GM19468 (cell line): ENCODE results near the gene LRRC45.
"Not testable (repeated sequence)": the region's sequence is repeated elsewhere in the genome, so short reads cannot be mapped to it uniquely, and the experiment has no call there.

Source experiments
- ATAC-seq: cut with Tn5 transposase; IDR thresholded peaks from one replicate; pipeline ENCODE4 v1.9.1; 2021; ENCODE audit warnings: mild to moderate bottlenecking, moderate library complexity, moderate number of reproducible peaks; ENCODE audit not compliant: unreplicated experiment; ENCODE audit errors: extremely low read depth

Gene LRRC45

GRCh38 chr17:82022981-82023446 is at the start of gene LRRC45:
Gene LRRC45, plus strand, starts transcription at chr17:82023305. Its CDS starts 339 bp downstream, at chr17:82023644.
- peak; percentile 84 for ATAC-seq

DNA sequence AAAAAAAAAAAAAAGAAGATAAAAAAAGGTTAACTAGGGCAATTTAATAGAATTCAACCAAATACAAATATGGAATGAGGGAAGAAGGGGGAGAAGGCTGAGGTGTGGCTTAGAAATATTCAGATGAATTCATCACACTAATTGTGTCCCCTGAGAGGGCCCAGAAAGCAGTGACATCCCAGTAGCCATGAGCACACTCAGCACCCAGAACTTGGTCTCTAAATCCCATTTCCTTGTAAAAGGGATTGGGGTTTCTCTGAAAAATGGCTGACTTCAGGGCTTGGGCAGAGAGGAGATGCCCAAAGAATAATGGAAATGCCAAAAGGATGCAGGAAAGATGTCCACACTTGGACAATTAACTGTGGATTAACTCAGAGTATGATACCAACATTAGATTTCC is 49.7 kb upstream of the LRRC45 start:
- ATAC-seq: no peak

DNA sequence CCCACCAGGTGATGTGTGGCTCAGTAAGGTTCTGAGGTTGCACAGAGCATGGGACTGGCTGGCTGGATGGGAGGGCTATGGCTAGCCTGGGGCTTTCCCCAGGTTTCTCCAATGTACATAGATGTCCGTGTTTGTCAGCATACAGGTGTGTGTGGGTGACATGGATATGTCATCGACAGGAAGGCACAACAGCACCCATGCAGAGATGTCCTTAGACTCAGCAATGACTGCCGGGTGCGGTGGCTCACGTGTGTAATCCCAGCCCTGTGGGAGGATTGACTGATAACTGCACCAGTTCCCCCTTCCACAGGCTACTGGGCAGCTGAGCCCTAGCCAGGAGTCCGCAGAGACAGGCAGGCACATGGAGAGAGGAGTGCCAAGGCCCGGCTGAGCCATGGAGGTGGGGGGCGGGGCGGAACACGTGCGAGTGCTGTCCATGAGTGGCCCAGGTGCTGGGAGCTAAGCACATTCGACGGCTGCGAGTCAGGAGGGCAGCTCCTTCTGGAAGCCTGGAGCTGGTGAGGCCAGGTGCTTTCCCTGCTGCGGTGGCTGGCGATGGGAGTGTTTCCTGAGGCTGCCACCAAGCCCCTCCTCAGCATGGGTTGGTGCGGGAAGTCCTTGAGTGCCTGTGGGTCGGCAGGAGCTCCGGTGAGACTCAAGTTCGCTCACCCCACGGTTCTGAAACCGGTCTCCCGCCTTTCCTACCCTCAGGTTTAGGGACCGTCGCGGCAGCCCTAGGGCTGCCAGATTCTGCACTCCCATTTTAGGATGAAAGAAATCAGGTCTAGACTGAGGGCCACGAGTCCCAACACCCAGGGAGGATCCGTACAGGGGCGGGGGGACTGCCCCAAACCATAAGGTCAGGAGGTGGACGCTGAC is 46.5 kb upstream of the LRRC45 start:
- no peak for ATAC-seq

DNA sequence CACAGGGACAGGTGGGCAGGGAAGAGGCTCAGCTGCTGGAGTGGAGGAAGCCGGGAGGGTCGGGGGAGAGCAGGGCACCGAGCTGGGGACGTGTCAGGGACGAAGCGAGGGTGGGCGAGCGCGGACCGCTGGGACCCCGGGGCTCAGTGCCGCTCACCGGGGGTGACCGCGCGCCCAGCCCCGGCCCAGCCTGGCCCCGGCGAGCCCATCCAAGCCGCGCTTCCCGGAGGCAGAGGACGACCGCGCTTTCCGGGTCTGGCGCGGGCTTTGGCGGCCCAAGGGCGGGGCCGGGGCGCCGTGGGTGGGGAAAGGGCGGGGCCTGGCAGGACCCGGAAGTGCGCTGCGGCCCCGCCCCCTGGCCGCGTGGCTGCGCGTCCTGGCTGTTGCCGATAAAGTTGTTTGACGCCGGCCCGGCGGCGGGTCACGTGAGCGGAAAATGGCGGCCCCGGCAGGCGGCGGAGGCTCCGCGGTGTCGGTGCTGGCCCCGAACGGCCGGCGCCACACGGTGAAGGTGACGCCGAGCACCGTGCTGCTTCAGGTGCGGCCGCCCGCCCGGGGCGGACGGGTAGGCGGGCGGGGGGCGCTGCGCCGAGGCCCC is 45.8 kb upstream of the LRRC45 start, which contains the start of gene ASPSCR1:
Gene ASPSCR1 (plus strand): TSS at position 419 of the 598 bp plus-strand sequence. CDS start 18 bp downstream, at position 437.
- peak; percentile 67 for ATAC-seq

DNA sequence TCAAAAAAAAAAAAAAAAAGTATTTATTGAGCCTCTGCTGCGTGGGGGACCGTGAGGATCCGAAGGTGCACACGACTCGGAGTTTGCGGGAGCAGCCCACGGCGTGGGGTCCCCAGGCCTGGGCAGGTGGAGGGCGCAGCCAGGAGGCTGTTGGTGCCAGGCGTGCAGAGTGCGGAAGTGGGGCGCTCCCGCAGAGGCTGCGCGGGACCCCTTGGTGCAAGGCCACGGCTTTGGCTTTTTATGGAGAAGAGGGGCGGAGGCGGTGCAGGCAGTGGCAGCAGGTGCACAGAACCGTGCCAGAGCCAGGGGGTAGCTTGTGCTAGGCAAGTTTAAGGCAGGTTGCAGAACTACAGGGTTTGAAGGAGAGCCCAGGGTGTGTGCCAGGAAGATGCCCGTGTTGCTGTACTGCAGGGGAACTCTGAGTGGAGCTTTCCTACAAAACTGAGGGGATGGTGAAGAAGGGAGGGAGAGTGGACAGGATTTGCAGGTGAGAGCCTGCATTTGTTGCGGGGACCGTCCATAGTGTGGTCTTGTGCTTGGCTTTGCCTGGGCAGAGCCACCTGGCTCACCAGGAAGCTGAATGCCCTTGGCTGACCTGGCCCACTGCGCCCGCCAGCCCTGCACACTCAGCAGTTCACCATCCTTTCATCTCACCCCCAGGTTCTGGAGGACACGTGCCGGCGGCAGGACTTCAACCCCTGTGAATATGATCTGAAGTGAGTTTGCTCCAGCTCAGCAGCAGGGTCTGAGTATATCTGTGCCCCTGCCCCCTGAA is 44.4 kb upstream of the LRRC45 start:
- no peak for ATAC-seq

DNA sequence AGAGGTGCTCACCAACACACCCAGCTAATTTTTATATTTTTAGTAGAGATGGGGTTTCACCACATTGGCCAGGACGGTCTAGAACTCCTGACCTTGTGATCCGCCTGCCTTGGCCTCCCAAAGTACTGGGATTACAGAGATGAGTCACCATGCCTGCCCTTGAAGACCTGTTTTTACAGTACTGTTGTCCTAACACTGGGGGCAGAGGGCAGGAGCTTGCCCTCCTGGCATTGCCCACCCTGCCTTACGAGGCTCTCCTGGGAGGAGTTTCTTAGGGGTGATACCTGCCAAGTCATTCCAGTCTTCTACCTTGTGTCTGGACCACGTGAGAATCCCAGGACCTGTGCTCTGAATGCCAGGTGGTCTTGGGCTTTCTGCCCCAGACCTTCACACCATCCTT is 43.0 kb upstream of the LRRC45 start:
- ATAC-seq: no peak

- ATAC-seq: no peak
Measured at GRCh38 chr17:81980707-81981343, 42.3 kb upstream of the LRRC45 start.

DNA sequence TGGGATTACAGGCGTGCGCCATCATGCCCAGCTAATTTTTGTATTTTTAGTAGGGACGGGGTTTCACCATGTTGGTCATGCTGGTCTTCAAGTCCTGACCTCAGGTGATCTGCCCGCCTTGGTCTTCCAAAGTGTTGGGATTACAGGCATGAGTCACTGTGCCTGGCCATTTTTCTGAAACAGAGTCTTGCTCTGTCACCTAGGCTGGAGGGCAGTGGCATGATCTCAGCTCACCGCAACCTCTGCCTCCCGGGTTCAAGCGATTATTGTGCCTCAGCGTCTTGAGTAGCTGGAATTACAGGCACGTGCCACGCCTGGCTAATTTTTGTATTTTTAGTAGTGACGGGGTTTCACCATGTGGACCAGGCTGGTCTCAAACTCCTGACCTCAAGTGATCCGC is 41.6 kb upstream of the LRRC45 start:
- ATAC-seq: not testable (repeated sequence)

GRCh38 chr17:81983011-81983638 is 40.0 kb upstream of the LRRC45 start:
- no peak for ATAC-seq

DNA sequence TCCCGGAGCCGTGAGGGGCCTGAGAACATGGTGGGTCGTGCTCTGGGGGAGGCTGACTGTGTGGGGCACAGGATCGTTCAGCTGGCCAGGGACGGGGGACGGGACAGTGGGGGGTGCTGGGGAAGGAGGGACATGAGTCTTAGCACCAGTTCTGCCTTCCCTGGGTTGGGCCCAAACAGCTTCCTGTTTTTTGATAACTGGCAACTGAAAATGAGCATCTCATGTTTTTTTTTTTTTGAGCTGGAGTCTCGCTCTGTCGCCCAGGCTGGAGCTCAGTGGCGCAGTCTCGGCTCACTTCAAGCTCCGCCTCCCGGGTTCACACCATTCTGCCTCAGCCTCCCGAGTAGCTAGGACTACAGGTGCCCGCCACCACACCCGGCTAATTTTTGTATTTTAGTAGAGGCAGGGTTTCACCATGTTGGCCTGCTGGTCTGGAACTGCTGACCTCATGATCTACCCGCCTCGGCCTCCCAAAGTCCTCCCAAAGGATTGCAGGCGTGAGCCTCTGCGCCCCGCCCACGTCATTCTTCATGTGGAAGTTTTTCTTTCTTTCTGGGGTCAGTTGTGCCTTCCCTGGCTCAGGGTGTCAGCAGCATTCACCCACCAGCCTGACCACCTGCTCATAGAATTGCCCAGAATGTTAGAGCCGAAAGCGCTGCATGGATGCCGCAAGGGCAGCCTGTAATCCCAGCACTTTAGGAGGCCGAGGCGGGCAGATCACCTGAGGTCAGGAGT is 39.3 kb upstream of the LRRC45 start:
- ATAC-seq: no peak

- no peak for ATAC-seq
Measured at GRCh38 chr17:81984773-81985410, 38.2 kb upstream of the LRRC45 start.

- ATAC-seq: no peak
Measured at GRCh38 chr17:81986606-81987005, 36.5 kb upstream of the LRRC45 start.

DNA sequence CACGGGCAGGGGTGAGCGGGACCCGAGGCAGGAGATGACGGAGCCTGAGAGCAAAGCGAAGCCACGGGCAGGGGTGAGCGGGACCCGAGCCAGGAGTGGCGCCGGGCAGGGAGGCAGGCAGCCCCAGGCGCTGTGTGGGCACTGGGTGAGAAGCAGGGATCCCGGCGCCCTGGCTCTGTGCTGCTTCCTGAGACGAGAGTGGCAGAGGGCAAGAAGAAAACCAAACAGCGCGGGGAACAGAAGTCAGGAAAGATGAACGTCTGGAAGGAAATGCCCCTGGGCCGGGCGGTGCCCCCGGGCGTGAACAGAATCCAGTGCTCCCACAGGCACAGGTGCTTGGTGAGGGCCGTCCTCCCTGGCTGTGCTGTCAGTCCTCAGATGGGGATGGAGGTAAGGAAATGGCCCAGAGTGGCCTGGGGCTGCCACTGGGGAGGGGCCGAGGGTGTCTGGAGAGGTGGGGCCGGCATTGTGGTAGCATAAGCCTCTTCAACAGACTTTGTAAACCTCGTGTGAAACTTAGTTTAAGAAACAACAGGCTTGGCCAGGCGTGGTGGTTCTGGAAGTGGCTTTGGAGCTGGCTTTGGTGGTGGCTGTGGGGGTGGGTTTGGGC is 35.8 kb upstream of the LRRC45 start:
- ATAC-seq: no peak

DNA sequence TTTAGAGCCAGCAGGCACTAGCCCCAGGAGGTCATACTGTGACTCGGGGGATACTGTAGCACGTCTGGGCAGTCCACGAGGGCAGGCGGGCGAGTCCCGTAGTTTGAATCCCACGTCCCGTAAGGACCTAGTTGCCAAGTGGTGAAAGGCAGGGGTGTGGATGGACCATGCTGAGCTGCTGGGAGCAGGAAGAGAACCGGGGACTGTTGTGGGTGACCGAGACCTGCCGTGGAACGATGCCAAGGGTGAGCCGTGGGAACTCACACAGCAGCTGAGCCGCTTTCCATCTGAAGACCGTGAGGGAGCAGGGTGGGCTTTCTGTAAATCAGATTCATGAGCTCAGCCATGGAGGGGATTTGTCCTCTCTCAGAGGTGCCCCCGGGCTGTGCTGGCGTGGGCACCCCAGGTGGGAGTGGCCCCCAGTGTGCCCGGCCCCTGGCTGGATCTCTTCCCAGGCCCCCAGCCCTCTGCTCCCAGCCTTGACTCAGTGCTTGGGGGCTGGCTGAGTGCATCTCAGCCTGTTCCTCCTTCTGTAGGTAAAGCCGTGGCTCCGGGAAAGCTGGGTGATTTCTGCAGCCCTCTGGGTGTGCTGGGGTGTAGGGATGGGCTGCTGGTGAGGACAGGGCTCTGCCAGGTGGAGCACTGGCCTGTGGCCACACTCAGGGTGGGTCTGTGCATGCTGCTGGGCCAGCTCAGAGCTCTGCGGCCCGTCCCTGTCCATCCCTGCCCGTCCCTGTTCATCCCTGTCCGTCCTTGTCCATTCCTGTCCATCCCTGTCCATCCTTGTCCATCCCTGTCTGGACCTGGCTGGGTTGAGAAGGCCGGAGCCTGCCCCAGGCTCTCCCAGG is 32.0 kb upstream of the LRRC45 start:
- ATAC-seq: no peak

DNA sequence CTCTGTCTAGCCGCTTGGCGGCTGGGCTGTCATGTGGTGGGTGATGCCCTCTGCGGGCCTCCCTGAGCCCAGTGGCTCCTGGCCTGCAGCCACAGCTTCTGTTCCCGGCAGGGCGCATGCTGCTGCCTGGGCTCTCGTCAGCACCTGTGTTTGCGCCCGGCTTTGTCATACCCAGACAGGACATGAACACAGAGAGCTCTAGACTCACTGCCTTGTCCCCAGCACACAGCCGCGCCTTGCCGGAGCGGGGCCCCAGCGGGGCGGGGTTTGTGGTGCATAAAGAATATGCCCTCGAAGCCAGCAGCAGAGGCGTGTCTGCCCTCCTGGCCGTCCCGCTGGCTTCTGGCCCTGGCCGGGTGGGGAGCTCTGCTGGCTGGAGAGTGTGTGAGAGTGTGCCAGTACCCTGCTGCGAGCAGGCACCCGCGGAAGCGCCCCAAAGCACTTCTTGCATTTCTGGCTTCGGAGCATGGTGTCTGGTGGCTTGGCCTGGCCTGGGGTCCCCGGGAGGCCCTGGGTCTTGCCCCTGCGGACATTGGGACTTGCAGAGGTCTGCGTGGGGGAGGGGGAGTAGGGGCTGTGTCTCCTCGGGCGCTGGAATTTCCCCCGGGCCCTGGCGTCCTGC is 31.3 kb upstream of the LRRC45 start:
- ATAC-seq: no peak

GRCh38 chr17:81992306-81993102 is 30.6 kb upstream of the LRRC45 start:
- no peak for ATAC-seq
